ENCODE data around the gene CCL25. TPM values are rescaled to one million over a fixed set of nuclear protein-coding genes. Genes with fewer than 3 reads are reported as not detected.

The CCL25 gene
- total and polyA plus RNA-seq, 9 of the 15 experiments (the other 6 are each of a cell fraction or from before 2014, with no cell fraction given) = 0.15 TPM; not detected in 8

DNA sequence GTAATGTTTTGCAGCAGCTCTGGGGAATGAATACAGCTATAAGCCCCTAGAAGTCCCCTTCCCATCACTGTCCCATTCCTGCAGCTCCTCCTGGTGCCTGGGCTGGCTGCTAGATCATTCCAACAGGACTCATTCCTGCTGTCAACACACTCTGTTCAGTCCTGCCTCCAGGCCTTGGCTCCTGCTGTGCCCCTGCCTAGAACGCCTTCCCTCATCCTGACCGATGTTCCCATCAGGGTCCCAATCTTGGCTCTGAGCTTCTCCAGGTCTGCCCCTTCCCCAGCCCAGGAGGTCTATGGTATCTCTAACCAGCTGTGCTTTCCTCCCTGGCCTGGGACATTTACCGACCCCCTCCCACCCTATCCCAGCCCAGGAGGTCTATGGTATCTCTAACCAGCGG, 48.8 kb downstream of the CCL25 start:
- Histone ChIP-seq H4K20me1 (replicated peaks; ENCODE audit: control insufficient read depth, insufficient read depth, low read length) (no peaks in the 10 kb centered on the region), H3K36me3 (ENCODE audit: control insufficient read depth, insufficient read depth, low read length) (no peaks in the 10 kb centered on the region), H3K4me2 (ENCODE audit: insufficient read depth, low read length) (no peak overlapping the region), H3K9me1 (ENCODE audit: control insufficient read depth, insufficient read depth, low read length) (no peaks in the 10 kb centered on the region), H2AFZ (ENCODE audit: low read depth, low read length) (no peak overlapping the region), H3K9me3 (replicated peaks; ENCODE audit: control insufficient read depth, insufficient read depth, low read depth, low read length) (peaks cover 5% of the 10 kb centered on the region), H3K9ac (ENCODE audit: insufficient read depth in 1 of 2, low read depth in 2 of 2, low read length in 2 of 2) (no peak overlapping the region), H3K4me1 (replicated peaks in 1 of 2; ENCODE audit: control insufficient read depth in 2 of 2, insufficient read depth in 2 of 2, low read length in 2 of 2) (no peaks in the 10 kb centered on the region), H3K79me2 (ENCODE audit: control insufficient read depth, insufficient read depth, low read length) (no peaks in the 10 kb centered on the region), H3K27ac (ENCODE audit: extremely low read depth, low read depth, low read length) (no peak overlapping the region), H3K27me3 (ENCODE audit: control insufficient read depth in 2 of 2, insufficient read depth in 2 of 2, low read length in 2 of 2) (peaks cover 0 to 25% of the 10 kb centered on the region in 2 experiments; a peak in 3 of 5 replicates), H3K4me3 (no peak overlapping the region)
- no peak for FAIRE-seq
- intact Hi-C loops (cut with micrococcal nuclease) = no loop called here
- ChIA-PET CTCF (ENCODE audit: low intra/inter-chr PET ratio) (no interaction called here), POLR2A (interaction anchor here (0.6 to 1.3 kb wide), 2 partner anchors 16 to 21 kb away, joined by 3 to 4 read pairs; no protein-coding TSS in a partner anchor)
- 18% methylated on average over 3 of the region's 4 CpGs for WGBS (ENCODE audit: insufficient coverage, low coverage, missing lambda C conversion rate)
- in situ Hi-C loops (cut with MboI) = no loop called here
- DNase-seq (ENCODE audit: extremely low read depth in 1 of 4, low spot score in 3 of 4) = no peak
- BruUV-seq (replicated peaks) = no TSS peak
- ATAC-seq = no peak
- TF ChIP-seq, protein P1, sequence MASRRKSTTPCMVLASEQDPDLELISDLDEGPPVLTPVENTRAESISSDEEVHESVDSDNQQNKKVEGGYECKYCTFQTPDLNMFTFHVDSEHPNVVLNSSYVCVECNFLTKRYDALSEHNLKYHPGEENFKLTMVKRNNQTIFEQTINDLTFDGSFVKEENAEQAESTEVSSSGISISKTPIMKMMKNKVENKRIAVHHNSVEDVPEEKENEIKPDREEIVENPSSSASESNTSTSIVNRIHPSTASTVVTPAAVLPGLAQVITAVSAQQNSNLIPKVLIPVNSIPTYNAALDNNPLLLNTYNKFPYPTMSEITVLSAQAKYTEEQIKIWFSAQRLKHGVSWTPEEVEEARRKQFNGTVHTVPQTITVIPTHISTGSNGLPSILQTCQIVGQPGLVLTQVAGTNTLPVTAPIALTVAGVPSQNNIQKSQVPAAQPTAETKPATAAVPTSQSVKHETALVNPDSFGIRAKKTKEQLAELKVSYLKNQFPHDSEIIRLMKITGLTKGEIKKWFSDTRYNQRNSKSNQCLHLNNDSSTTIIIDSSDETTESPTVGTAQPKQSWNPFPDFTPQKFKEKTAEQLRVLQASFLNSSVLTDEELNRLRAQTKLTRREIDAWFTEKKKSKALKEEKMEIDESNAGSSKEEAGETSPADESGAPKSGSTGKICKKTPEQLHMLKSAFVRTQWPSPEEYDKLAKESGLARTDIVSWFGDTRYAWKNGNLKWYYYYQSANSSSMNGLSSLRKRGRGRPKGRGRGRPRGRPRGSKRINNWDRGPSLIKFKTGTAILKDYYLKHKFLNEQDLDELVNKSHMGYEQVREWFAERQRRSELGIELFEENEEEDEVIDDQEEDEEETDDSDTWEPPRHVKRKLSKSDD (conservative IDR thresholded peaks at IDR 0.05; ENCODE audit: low read length) = no peak
- no peak for TF ChIP-seq SAFB (IDR thresholded peaks at IDR 0.05; ENCODE audit: borderline replicate concordance, low read depth, low read length)
- TF ChIP-seq, protein P2, sequence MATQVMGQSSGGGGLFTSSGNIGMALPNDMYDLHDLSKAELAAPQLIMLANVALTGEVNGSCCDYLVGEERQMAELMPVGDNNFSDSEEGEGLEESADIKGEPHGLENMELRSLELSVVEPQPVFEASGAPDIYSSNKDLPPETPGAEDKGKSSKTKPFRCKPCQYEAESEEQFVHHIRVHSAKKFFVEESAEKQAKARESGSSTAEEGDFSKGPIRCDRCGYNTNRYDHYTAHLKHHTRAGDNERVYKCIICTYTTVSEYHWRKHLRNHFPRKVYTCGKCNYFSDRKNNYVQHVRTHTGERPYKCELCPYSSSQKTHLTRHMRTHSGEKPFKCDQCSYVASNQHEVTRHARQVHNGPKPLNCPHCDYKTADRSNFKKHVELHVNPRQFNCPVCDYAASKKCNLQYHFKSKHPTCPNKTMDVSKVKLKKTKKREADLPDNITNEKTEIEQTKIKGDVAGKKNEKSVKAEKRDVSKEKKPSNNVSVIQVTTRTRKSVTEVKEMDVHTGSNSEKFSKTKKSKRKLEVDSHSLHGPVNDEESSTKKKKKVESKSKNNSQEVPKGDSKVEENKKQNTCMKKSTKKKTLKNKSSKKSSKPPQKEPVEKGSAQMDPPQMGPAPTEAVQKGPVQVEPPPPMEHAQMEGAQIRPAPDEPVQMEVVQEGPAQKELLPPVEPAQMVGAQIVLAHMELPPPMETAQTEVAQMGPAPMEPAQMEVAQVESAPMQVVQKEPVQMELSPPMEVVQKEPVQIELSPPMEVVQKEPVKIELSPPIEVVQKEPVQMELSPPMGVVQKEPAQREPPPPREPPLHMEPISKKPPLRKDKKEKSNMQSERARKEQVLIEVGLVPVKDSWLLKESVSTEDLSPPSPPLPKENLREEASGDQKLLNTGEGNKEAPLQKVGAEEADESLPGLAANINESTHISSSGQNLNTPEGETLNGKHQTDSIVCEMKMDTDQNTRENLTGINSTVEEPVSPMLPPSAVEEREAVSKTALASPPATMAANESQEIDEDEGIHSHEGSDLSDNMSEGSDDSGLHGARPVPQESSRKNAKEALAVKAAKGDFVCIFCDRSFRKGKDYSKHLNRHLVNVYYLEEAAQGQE (IDR thresholded peaks at IDR 0.05; ENCODE audit: borderline replicate concordance) = no peak
- TF ChIP-seq, protein P2 (CRISPR knock-in tag; IDR thresholded peaks at IDR 0.05; ENCODE audit: low read depth) = no peak
- no peak for TF ChIP-seq ZNF436 (CRISPR knock-in tag; IDR thresholded peaks at IDR 0.05)
- TF ChIP-seq FOS (IDR thresholded peaks at IDR 0.05; ENCODE audit: extremely low read depth, insufficient read length) = no peak
- TF ChIP-seq ZZZ3 (IDR thresholded peaks at IDR 0.05) = no peak
- TF ChIP-seq, protein P3, sequence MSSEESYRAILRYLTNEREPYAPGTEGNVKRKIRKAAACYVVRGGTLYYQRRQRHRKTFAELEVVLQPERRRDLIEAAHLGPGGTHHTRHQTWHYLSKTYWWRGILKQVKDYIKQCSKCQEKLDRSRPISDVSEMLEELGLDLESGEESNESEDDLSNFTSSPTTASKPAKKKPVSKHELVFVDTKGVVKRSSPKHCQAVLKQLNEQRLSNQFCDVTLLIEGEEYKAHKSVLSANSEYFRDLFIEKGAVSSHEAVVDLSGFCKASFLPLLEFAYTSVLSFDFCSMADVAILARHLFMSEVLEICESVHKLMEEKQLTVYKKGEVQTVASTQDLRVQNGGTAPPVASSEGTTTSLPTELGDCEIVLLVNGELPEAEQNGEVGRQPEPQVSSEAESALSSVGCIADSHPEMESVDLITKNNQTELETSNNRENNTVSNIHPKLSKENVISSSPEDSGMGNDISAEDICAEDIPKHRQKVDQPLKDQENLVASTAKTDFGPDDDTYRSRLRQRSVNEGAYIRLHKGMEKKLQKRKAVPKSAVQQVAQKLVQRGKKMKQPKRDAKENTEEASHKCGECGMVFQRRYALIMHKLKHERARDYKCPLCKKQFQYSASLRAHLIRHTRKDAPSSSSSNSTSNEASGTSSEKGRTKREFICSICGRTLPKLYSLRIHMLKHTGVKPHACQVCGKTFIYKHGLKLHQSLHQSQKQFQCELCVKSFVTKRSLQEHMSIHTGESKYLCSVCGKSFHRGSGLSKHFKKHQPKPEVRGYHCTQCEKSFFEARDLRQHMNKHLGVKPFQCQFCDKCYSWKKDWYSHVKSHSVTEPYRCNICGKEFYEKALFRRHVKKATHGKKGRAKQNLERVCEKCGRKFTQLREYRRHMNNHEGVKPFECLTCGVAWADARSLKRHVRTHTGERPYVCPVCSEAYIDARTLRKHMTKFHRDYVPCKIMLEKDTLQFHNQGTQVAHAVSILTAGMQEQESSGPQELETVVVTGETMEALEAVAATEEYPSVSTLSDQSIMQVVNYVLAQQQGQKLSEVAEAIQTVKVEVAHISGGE (CRISPR knock-in tag; IDR thresholded peaks at IDR 0.05) = no peak
